Left colon (tissue), 2 donors: Measurements from ENCODE around the gene CPM. TPM values are rescaled to one million over a fixed set of nuclear protein-coding genes. Genes with fewer than 3 reads are reported as not detected.

Source experiments
- ATAC-seq: fragments of 200-7000 bp; cut with Tn5 transposase; one replicate; pipeline ENCODE4 v1.9.1; 2020; ENCODE audit warnings: mild to moderate bottlenecking, moderate library complexity
- DNase-seq, 2 donors: peaks; one replicate each; pipeline ENCODE4 v3.0.0-alpha.2; 2020
- intact Hi-C, 2 donors: fragments of 100-400 bp; cut with DNase I in 1 of 2; cut with micrococcal nuclease in 1 of 2; formaldehyde crosslinking; loops; one replicate each; pipeline versions ENCODE4 v1.11.2 to v1.14.0; 2022; cut with DNase I, micrococcal nuclease
- total RNA-seq, 2 donors: library from RNA; stranded (reverse); fragmentation: NEBNext Ultra II Directional; extraction: Animal tissue kit (Norgen Biotek cat#: 25700); gene quantifications; one replicate each; pipeline ENCODE4 v1.2.1, GENCODE V29; 2021
- donor health status: DM: no; HTN: no; CAD: no.
- donor health status: DM: yes; HTN: yes; CAD: no.

CPM gene
- total RNA-seq, 2 donors from 2014 or later = 98.0 to 109 TPM

GRCh38 chr12:68888243-68888642, 44.7 kb downstream of the CPM start:
- intact Hi-C loops = no loop called here
- DNase-seq = no peak
- ATAC-seq = no peak

DNA sequence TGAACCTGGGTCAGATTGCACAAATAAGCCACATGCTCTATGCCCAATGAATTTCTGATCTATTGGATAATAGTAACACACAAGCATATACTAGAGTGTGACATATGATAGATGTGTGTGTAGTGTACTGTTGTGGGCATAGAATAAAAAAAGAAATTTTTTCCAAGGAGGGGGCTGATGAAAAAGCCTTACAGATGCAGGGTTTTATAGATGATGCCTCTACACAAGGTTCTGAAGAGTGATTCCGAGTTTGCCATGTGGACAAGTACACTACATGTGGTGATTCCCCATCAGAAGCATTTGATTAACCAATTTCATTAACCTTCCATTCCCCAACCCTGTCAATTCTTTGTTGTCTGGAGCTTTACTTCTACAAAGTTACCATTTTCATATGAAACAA, 45.3 kb downstream of the CPM start:
- intact Hi-C loops = no loop called here
- ATAC-seq = no peak
- no peak for DNase-seq

GRCh38 chr12:68886636-68887572, 46.1 kb downstream of the CPM start:
- no peak for DNase-seq
- ATAC-seq = no peak
- intact Hi-C loops = no loop called here

DNA sequence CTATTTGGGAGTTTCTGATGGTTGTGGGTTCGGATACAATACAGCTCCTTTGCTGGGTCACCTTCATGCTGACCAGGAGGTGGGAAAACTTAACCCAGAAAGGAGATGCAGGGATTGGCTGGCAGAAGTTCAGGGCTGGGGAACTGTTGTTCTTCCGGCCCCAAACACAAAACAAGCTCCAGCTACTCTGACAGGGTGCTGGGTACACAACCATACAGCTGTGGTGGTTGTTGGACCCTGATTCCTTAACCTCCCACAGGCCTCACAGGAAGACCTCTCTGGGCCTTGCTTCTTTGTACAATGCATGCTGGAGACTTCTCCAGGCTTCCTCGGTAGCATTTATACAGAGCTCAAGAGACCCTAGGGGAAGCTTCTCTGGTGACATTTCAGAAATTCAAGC, 47.6 kb downstream of the CPM start:
- intact Hi-C loops = no loop called here
- ATAC-seq (no peak), DNase-seq (no peak)

- DNase-seq = no peak
- ATAC-seq = no peak
- intact Hi-C loops = no loop called here
Observed at GRCh38 chr12:68884251-68884650, 48.7 kb downstream of the CPM start.

DNA sequence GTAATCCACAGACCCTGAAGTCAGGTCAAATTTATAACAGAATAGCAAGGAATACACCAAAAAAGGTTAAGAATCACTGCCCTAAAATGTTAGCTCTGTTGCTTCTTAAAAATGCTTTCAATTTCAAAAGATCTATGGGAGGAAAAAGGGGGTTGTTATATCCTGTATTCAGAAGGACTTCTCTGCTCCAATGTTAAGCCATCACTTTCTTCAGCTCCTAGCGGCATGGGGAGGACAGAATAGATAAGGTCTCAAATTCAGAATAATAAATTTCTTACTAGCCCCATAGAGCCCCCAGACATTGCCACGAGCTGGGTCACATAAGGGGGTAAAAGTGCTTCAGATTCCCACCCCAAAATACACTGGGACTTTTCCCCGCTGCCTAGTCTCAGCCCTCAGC, 49.8 kb downstream of the CPM start:
- DNase-seq (no peak), ATAC-seq (no peak)
- intact Hi-C loops = no loop called here

GRCh38 chr12:68882251-68882964, 50.6 kb downstream of the CPM start:
- DNase-seq (no peak), ATAC-seq (no peak)
- intact Hi-C loops = no loop called here

- intact Hi-C loops = no loop called here
- ATAC-seq (no peak), DNase-seq (no peak)
Observed at GRCh38 chr12:68880660-68881325, 52.2 kb downstream of the CPM start.

DNA sequence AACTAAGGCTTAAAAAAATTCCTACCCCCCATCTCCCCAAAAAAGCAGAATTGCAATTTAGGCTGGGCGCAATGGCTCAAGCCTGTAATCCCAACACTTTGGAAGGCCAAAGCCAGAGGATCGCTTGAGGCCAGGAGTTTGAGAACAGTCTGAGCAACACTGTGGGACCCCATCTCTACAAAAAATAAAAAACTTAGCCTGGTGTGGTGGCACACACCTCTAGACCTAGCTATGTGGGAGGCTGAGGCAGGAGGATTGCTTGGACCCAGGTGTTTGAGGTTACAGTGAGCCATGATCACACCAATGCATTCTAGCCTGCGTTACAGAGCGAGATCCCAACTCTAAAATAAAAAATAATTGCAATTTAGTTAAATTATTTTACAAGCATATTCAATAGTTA, 54.1 kb downstream of the CPM start:
- ATAC-seq = no peak
- no peak for DNase-seq
- intact Hi-C loops = no loop called here

- ATAC-seq (no peak), DNase-seq (no peak)
- intact Hi-C loops = no loop called here
Observed at GRCh38 chr12:68878283-68878682, 54.7 kb downstream of the CPM start.

GRCh38 chr12:68877583-68877982, 55.4 kb downstream of the CPM start:
- ATAC-seq (no peak), DNase-seq (no peak)
- intact Hi-C loops = no loop called here

DNA sequence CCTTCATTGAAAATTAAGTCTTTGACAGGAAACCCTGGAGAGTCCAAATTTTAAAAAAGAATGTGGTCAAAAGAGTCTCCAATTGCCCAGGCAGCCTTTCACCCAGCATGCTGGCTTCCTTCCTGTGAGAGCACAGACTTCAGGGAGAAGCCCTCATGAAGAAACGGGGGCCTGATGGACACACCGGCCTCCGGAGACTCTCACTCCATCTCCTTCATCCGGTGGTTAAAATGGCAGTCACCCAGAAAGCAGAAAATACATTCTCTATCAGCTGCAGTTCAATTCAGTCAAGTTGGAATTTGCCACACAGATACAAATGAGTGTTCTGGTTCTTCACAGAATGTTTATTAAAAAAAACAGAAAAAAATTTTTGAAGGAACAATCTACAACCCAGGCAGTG, 56.5 kb downstream of the CPM start:
- intact Hi-C loops = no loop called here
- DNase-seq (no peak), ATAC-seq (no peak)

DNA sequence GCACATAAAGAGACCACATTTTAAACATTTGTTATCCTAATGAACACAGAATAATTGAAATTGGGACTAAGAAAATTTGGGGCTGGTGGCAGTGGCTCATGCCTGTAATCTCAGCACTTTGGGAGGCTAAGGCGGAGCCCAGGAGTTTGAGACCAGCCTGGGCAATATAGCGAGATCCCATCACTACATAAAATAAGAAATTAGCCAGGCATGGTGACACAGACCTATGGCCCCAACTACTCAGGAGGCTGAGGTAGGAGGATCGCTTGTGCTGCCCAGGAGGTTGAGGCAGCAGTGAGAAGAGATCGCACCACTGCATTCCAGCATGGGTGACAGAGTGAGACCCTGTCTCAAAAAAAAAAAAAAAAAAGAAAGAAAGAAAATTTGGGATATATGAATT, 59.7 kb downstream of the CPM start:
- intact Hi-C loops = no loop called here
- DNase-seq = no peak
- ATAC-seq = no peak

- DNase-seq = no peak
- ATAC-seq = peak; percentile 36
- intact Hi-C loops = no loop called here
Observed at GRCh38 chr12:68871921-68872320, 61.0 kb downstream of the CPM start.

DNA sequence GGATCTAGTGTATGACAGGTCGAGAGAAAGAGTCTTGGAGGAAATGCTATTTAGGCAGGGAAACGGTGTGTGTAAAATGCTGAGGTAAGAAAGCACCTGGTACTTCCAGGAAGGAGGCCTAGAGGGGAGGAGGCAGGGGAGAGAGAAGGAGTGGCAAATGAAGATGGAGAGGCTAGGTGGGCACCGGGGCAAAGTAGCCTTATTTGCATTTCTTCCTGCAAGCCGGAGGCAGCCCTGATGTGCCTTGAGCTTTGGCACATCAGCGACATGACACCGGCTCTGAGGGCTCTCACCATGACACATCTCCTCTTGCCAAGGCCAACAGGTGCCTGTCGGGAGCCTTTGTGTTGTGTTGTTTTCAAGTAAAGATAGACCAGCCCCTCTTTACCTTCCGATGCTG, 61.6 kb downstream of the CPM start:
- ATAC-seq = no peak
- no peak for DNase-seq
- intact Hi-C loops = no loop called here

- intact Hi-C loops = no loop called here
- no peak for ATAC-seq
- no peak for DNase-seq
Observed at GRCh38 chr12:68870443-68870842, 62.5 kb downstream of the CPM start.

DNA sequence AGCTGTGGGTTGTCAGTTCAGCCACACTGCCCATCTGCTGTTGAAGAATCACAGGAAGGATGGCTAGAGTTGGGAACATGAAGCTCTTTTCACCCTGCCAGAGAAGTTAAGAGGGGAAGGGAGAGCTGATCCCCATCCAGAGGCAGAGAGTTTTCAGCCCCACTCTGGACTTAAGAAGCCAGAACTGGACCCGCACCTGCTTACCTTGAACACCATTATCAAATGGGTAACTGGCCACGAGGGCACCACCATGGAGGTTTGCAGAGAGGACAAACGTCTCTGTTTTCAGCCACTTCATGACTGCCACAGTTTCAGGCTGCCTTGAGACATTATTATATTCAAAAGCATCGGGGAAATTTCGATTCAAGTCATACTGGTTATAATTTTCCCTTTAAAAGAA, 63.0 kb downstream of the CPM start:
- DNase-seq = no peak
- no peak for ATAC-seq
- intact Hi-C loops = no loop called here

DNA sequence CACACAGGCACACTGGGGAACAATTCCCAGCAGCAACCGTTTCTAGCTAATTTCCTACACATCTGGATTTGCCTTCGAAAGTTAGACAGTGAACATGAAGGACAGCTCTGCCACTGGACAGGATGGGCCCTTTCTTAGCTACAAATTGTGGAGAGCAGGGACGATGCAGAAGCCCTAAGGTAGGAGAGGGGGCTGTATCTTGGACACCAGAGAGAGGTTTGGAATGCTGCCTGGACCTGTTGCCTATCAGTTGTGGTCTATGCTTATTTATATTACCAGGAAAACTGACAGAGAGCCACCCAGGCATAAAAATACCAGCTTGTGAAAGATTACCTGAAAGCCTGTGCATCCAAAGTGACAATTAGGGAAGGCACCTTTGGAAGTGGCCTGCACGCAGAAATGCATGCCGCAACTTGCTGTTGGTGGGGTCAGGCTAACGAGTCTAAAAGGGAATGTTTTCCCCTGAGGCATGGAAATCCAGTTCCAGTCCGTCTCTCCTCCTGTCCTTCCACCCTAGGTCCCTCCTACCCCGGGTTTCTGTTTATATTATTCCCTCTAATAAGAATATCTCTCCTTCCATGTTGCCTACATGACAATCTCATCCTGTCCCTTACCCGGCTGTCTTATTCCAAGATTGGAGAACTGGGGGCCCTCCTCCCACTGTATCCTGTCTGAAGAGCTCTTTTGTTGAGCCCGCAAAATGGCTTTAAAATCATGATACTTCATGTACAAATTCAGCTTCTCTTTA, 64.8 kb downstream of the CPM start:
- DNase-seq (no peak), ATAC-seq (no peak)
- intact Hi-C loops = loop anchor here in 1 of 2 donors (10.0 kb wide), 1 partner anchor 197 kb away; no protein-coding TSS in a partner anchor

DNA sequence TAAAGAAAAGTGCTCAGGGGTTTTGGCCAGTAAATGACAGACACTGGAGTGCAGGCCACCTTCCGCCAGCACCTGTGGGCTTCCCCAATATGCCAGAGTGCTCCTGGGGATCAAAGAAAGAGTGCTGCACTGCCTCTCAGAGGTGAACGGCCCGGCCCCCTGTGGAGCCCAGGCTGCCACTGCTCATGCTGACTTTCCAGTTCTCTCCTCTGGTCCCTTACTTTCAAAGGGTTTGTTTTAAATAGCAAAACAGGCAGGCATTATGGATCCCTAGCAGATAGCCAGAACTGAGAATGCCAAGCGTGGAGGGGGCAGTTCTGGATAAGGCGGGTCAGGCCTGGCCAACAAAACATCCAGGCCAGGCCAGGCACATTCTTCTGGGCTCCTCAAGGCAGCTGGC, 65.4 kb downstream of the CPM start:
- intact Hi-C loops = loop anchor here in 1 of 2 donors (10.0 kb wide), 1 partner anchor 197 kb away; no protein-coding TSS in a partner anchor

More for the DNA sequence above, 65.4 kb downstream of the CPM start:
- no peak for ATAC-seq
- no peak for DNase-seq
